CD4-positive, alpha-beta T cell treated with Interferon alpha-2 for 1 hour (primary cell): ENCODE results near the gene CAPZA2.
A peak's percentile ranks its signal among the peaks of the same experiment; 100 is the strongest.
"Not testable (repeated sequence)": the region's sequence is repeated elsewhere in the genome, so short reads cannot be mapped to it uniquely, and the experiment has no call there.

Source experiments
- DNase-seq, 2 donors: peaks; one replicate each; pipeline ENCODE4 v3.0.0-alpha.2; 2020 to 2022

The CAPZA2 gene

GRCh38 chr7:116955801-116956476 is 93.6 kb downstream of the CAPZA2 start:
- no peak for DNase-seq

GRCh38 chr7:116956477-116956804 is 94.1 kb downstream of the CAPZA2 start:
- no peak for DNase-seq

- no peak for DNase-seq
Measured at GRCh38 chr7:116957874-116958273, 95.5 kb downstream of the CAPZA2 start.

GRCh38 chr7:116961966-116962673 is 99.7 kb downstream of the CAPZA2 start:
- DNase-seq = peak in 1 of 2 donors; percentile 33

- no peak for DNase-seq
Measured at GRCh38 chr7:116963234-116963633, 100.8 kb downstream of the CAPZA2 start.

GRCh38 chr7:116966601-116967000 is 104.2 kb downstream of the CAPZA2 start:
- DNase-seq = no peak

- no peak for DNase-seq
Measured at GRCh38 chr7:116967254-116967922, 105.0 kb downstream of the CAPZA2 start.

GRCh38 chr7:116967983-116968382 is 105.6 kb downstream of the CAPZA2 start:
- no peak for DNase-seq

- DNase-seq = no peak
Measured at GRCh38 chr7:116968631-116969030, 106.2 kb downstream of the CAPZA2 start.

- DNase-seq = no peak
Measured at GRCh38 chr7:116969371-116969902, 107.0 kb downstream of the CAPZA2 start.

GRCh38 chr7:116970238-116970910 is 108.0 kb downstream of the CAPZA2 start:
- no peak for DNase-seq

GRCh38 chr7:116971153-116971552 is 108.8 kb downstream of the CAPZA2 start:
- not testable (repeated sequence) for DNase-seq
